CD4-positive, alpha-beta T cell treated with Interleukin-17A for 1 hour (primary cell): ENCODE measurements around the gene STAMBP.
"Not testable (repeated sequence)": the region's sequence is repeated elsewhere in the genome, so short reads cannot be mapped to it uniquely, and the experiment has no call there.

Source experiments
- DNase-seq: peaks from one replicate; pipeline ENCODE4 v3.0.0-alpha.2; 2020

The STAMBP gene

DNA sequence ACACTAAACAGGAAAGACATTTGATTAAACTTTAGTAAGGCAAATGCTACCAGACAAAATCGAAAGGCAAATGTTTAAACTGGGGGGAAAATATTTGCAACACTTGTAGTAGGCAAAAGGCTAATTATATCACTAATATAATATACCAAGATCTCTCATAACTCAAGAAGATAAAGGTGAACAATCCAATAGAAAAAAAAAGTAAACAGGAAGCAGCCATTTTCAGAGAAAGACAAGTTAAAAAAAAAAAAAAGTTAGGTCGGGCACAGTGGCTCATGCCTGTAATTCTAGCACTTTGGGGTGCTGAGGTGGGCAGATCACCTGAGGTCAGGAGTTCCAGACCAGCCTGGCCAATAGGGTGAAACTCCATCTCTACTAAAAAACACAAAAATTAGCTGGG, 59.6 kb downstream of the STAMBP start:
- DNase-seq, result no peak

- DNase-seq, result no peak
Measured at GRCh38 chr2:73889206-73889605, 60.4 kb downstream of the STAMBP start.

DNA sequence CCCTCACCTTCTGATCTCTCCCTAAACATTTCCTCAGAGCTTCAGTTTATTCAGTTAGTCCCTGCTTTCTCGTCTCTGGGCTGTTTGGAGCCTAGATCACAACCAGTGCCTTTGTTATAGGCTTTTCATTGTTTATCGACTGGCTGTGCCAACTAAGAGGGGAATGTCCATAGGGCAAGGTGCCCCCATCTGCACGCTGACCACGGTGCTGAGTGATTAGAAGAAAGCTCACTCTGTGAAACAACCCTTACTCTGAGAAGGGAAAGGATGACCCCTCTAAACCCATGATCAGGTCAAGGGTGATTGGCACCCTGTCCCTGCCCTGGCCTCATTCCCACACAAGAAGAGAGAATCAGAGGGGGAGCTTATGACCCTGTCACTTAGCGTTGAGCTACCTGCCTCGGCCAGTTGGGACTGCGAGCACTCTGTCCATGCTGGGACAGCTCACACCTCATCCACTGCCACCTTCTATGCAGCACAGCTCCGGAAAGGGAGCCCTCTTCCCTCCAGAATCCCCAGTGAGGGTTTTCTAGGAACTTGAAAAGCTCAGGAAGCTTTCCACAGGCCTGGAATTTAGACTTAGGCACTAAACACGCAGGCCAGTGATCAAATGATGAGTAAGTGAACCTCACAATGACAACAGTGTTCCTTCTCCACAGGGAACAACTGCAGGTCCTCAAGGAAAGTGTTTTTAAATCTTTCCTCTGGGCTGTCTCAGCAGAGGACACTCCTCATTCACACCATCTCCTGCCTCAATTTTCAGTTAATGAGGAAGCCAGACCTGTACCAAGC, 61.7 kb downstream of the STAMBP start:
- no peak for DNase-seq

- no peak for DNase-seq
Measured at GRCh38 chr2:73891276-73891901, 62.6 kb downstream of the STAMBP start.

- no peak for DNase-seq
Measured at GRCh38 chr2:73892631-73893329, 64.0 kb downstream of the STAMBP start, which contains the start of gene ACTG2. ACTG2 (plus strand) TSS chr2:73893008; CDS start chr2:73901312, 8,304 bp downstream.

DNA sequence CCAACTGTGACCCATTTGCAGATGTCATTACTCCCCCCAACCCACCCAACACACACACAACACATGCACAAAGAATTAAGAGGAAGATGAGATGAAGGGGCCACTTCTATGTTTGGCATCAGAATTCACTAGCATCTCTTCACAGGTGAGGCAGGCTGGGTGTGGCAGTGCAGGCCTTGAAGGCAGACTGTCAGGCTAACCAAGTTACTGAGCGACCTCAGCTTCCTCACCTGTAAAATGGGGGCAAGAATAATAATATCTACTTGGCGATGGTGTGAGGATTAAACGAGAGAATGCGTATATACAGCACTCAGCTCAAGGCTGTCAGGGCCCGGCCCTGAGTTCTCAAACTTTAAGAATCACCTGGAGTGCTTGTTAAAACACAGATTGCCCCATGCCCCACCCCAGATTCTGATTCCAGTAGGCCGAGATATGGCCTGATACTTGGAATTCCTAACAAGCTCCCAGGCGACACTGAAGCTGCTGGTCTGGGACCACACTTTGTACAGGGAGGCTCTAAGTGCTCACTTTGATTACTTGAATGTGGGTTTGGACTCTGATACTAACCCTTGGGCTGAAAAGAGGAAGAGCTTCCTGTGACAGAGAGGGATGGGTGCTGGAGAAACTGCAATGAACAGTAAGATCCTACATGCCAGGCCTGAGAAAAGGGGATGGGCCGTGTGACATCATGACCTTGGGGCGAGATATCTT, 65.2 kb downstream of the STAMBP start:
- no peak for DNase-seq

DNA sequence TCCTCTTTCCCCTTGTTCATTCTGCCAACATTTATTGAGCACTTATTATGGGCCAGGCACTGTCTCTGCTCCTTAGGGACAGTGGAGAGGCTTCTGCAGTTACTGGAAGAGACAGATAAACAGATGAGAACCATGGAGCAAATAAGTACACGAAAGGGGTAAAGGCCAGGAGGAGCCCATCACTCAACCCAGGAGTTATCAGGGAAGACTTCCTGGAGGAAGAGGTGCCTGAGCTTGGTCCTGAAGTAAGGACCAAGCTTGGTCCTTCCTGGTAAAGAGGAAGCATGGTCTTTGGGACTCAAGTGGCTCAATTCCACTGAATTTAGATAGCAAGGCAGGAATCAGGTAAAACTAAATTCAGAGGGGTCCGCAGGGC, 65.7 kb downstream of the STAMBP start:
- DNase-seq, result no peak

DNA sequence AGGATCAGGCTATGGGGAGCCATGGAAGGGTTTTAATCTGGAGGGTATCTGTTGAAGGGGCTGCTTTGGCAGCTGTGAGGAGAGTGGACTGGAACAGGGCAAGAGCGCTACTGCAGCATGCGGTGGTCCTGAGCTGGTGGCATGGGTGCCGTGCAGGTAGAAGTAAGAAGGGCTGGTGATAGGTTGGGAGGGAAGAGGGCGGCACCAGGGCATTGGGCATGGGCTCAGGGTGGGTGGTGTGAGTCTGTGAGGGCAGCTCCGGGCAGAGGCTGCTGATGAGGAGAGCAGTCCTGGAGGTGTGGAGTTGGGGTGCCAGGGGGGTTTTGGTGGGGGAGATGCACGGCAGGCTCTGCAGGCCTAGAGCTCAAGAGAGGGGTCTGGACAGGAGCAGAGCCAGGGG, 66.1 kb downstream of the STAMBP start:
- DNase-seq, result no peak

DNA sequence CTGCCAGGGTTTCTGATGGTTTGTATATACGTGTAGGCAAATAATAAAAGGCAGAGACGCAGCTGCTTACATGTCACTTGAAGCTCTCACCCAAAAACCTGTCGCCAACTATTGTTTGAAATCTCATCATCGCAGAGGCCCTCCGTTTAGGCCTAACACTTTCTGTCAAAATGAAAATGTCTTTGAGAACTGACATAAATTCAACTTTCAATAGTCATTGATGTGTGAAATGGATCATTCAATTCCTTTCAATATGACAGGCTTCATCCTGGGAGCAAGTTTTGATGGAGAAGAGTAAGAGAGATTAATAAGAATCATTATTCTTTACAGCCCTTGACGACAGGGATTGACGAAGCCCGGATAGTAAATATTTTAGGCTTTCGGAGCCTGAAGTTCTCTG, 66.7 kb downstream of the STAMBP start:
- DNase-seq, result no peak

DNA sequence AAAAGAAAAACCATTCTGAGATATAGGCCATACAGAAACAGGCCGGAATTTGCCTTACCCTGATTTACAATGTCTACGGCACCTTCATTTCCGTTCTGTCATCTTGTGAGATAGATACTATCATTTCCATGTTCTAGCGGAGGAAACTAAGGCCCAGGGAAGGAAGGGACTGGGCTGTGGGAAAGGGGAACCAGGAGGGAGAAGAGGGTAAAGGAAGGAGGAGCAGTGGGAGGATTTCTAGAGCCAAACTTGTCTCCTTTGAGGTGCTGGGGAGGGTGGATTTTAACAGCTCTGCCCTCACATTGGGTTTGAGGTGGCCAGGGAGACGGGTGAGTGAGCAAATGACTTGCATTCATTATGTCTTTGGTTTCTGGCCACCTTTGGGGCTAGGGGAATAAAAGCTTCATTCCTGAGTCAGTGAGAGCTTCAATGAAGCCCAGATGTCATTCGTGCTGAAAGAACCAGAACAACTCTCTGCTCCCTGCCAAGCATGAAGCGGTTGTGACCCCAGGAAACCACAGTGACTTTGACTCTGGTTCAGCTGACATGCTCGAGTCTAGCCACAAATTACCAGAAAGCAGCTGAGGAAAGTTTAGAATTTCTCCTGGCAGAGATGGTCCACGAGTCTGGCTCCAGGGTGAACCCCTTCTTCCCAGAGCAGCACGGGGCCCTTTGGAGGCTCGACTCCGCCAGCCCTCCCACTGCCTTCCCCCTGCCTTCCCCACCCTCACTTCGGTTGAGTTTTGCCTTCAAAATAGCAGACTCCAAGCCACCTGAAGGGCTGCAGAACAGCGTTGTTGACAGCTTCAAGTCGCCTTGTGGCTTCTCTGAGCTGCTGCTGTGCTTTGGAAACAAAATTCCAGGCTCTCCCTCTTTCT, 67.8 kb downstream of the STAMBP start:
- peak; percentile 25 for DNase-seq

DNA sequence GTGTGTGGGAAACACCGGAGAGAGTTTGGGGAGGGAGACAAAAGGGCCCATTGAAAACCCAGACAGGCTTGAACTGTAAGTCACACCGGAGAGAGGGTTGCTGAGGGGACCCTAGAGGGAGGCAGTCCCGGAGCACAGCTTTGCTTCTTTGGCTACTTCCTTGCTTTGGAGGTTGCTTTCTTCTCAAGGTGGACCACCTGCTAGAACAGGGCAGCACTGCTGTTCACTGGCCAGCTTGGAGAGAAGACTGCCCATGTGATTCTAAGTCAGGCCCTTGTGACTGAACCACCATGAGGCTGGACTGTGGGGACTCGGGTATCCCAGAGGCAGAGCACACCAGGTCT, 68.5 kb downstream of the STAMBP start:
- DNase-seq, result no peak

DNA sequence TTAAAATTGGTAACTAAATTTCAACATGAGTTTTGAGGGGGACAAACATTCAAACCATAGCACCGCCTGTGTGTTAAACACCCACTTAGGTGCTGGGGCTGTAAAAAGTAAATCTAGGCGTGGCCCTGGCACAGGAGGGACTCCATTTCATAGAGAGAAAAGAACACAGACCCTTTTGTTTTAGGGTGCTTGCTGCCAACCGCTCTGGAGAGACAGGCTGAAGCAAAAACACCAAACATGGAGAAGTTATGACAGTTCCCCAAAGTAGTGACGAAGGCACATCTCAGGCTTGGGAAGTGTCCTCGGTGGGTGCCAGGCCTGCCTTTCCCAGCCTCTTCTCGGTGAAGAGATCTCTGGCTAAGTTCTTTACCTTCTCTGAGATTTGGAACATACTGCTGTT, 69.2 kb downstream of the STAMBP start:
- DNase-seq, result no peak

DNA sequence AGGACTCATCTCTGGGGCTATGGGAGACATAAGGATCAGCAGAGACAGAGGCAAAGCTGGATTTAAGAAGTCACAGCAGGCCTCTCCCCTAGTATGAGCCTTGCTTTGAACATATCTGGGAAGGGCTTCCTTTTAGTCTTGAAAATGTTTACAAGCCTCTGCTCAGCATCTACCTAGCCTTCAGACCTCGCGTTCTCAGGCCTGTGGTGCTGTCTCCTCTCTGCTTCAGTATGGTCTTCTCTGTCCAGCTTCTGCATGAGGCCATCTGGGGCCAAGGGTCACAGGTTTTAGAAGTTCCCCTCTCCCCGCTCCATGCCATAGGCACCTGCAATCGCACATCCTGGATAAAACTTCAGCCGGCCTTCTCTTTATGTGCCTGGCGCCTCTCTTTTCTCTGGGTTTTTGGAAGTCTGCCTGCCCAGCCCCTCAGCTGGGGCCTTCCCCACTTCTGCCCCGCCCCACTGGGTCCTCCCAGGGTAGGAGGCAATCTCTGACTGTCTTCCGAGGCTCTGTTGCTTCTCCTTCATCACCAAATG, 71.1 kb downstream of the STAMBP start:
- DNase-seq, result no peak

DNA sequence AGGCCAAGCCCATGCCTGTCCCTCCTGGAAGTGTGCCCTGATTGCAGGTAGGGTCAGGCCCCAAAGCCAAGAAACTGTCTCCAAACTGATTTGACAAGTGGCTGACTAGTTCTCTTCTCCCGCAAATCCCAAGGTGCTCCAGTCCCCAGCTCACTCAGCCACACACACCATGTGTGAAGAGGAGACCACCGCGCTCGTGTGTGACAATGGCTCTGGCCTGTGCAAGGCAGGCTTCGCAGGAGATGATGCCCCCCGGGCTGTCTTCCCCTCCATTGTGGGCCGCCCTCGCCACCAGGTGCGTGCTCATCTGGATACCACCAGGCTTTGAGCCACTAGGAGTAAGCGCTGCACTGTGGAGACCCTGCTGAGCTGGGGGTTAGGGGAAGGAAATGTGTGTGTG, 72.4 kb downstream of the STAMBP start:
- no peak for DNase-seq

GRCh38 chr2:73902284-73902683, 73.5 kb downstream of the STAMBP start:
- DNase-seq, result no peak

- no peak for DNase-seq
Measured at GRCh38 chr2:73903313-73903712, 74.6 kb downstream of the STAMBP start.

GRCh38 chr2:73903949-73904613, 75.3 kb downstream of the STAMBP start:
- not testable (repeated sequence) for DNase-seq

- DNase-seq, result no peak
Measured at GRCh38 chr2:73904952-73905351, 76.2 kb downstream of the STAMBP start.

GRCh38 chr2:73906847-73907505, 78.2 kb downstream of the STAMBP start:
- no peak for DNase-seq

- DNase-seq, result peak; percentile 71
Measured at GRCh38 chr2:73907840-73908452, 79.2 kb downstream of the STAMBP start.
